IPS-18a (cell line): ENCODE results near the gene ARTN.

Source experiments
- H3K27ac ChIP-seq: one replicate; pipeline ENCODE4 v1.5.1; 2013; ENCODE audit warnings: low read length
- H3K27me3 ChIP-seq: one replicate; pipeline ENCODE4 v1.6.1; 2013; ENCODE audit warnings: mild to moderate bottlenecking, low read length; ENCODE audit not compliant: control insufficient read depth, insufficient read depth
- H3K36me3 ChIP-seq: one replicate; pipeline ENCODE4 v1.6.1; 2013; ENCODE audit warnings: low read depth, low read length; ENCODE audit not compliant: control insufficient read depth
- H3K4me1 ChIP-seq: one replicate; pipeline ENCODE4 v1.6.1; 2013; ENCODE audit warnings: low read depth, low read length; ENCODE audit not compliant: control insufficient read depth
- H3K4me3 ChIP-seq: one replicate; pipeline ENCODE4 v1.5.1; 2013; ENCODE audit warnings: low read length
- H3K9ac ChIP-seq: one replicate; pipeline ENCODE4 v1.6.1; 2013; ENCODE audit warnings: mild to moderate bottlenecking, low read length, moderate library complexity
- H3K9me3 ChIP-seq: one replicate; pipeline ENCODE4 v1.6.1; 2013; ENCODE audit warnings: low read depth, low read length; ENCODE audit not compliant: control insufficient read depth

The ARTN gene

DNA sequence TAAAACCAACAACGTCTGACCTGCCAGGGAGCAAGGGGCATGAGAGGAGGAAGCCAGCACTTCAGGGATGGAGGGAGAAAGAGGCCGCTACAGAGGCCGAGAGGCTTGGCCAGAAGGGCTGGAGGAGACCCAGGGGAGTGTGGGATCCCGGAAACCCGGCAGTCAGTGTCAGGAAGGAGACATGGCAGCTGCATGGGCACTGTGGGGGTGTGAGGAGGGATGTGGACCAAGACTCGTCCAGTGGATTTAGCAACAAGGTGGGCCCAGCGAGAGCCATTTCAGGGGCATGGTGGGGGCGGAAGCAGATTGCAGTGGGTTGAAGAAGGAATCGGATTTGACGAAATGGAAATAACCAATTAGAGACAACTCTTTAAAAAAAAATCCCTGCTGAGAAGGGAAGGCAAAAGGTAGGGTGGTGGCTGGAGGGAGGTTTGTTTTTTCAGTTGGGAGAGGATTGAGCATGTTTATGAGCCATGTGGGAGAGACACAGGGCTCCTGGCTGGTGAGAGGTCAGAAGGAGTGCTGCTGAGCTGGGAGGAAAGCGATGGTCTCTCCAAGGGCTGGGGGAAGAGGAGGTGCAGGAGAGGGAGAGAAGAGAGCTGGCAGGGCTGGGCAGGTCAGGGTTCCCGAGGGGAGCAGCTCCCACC is 49.8 kb downstream of the ARTN start:
- H3K36me3 ChIP-seq: peaks cover 4% of the 10 kb centered on the region
- no peak overlapping the region for H3K9ac ChIP-seq

DNA sequence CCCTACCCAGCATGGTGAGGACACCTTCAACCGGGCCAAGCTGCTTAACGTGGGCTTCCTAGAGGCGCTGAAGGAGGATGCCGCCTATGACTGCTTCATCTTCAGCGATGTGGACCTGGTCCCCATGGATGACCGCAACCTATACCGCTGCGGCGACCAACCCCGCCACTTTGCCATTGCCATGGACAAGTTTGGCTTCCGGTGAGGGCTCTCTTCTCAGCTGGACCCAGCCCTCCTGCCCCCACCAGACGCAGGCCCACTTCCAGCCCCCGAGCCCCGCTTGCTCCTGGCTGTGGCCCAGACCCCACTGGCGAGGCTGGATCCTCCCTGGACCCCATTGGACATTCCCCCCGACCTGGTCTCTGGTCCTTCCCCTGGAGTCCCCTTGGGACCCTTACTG is 51.3 kb downstream of the ARTN start:
- H3K9me3 ChIP-seq: no peaks in the 10 kb centered on the region
- H3K27ac ChIP-seq: no peak overlapping the region
- H3K9ac ChIP-seq: no peak overlapping the region
- peaks cover 3% of the 10 kb centered on the region for H3K4me1 ChIP-seq
- H3K27me3 ChIP-seq: no peaks in the 10 kb centered on the region
- H3K4me3 ChIP-seq: no peak overlapping the region
- H3K36me3 ChIP-seq: peaks cover 4% of the 10 kb centered on the region

More for the DNA sequence above, 49.8 kb downstream of the ARTN start:
- H3K27ac ChIP-seq: no peak overlapping the region
- peaks cover 4% of the 10 kb centered on the region for H3K4me1 ChIP-seq
- no peaks in the 10 kb centered on the region for H3K27me3 ChIP-seq
- H3K4me3 ChIP-seq: no peak overlapping the region
- no peaks in the 10 kb centered on the region for H3K9me3 ChIP-seq

DNA sequence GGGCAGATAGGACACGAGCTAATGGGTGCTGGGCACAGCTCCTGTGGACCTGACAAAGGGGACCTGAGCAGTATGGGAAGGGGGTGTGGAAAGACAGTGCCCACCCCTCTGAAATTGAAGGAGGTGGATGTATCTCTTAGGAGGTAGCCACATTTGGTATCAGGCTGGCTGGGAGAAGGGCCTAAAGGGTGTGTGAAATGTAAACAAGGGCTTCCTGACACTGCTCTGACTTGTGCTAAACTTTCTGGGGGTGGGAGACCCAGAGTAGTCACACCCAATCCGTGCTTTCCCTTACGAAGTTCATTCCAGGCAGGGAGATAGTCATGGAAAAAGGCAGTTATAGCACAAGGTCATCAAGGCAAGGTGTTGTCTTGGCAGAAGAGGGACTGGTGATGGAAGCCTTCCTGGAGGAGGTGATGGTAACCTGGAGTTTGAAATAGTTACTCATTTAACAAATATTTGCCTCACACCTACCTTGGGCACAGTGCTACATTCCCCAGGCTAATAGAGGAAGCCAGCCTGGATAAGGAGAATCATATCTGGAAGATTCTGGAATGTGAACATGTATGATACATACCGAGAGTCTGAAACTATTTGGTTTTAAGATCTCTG is 52.5 kb downstream of the ARTN start:
- H3K36me3 ChIP-seq: peaks cover 4% of the 10 kb centered on the region
- H3K9ac ChIP-seq: no peak overlapping the region
- no peaks in the 10 kb centered on the region for H3K27me3 ChIP-seq
- H3K4me3 ChIP-seq: no peak overlapping the region
- no peak overlapping the region for H3K27ac ChIP-seq
- H3K9me3 ChIP-seq: no peaks in the 10 kb centered on the region
- peaks cover 5% of the 10 kb centered on the region for H3K4me1 ChIP-seq

DNA sequence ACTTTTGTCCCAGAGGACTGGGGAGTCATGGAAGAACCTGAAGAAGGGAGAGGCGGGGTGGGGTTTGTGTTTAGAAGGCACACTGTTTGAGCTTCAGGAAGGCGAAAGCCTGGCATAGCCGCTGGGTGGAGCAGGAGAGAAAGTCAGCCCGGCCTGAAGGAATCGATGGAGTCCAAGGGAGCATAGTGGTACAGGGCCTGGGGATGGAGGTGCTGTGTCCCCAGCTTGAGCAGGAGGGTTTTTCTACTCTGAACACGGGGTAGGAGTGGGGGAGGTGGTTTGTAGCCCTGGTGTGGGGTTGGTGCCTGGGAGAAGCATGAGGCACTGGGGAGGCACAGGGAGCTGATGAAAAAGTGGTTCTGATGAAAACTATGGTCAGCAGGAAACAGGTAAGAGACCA is 53.1 kb downstream of the ARTN start:
- no peak overlapping the region for H3K27ac ChIP-seq
- H3K4me1 ChIP-seq: peaks cover 5% of the 10 kb centered on the region
- peaks cover 4% of the 10 kb centered on the region for H3K36me3 ChIP-seq
- no peaks in the 10 kb centered on the region for H3K9me3 ChIP-seq
- no peak overlapping the region for H3K4me3 ChIP-seq
- H3K27me3 ChIP-seq: no peaks in the 10 kb centered on the region
- no peak overlapping the region for H3K9ac ChIP-seq
